Panc1 (cell line): Measurements from ENCODE around the gene MRPL43. TPM values are rescaled to one million over a fixed set of nuclear protein-coding genes. Genes with fewer than 3 reads are reported as not detected.

Experiments used
- ATAC-seq: fragments of 200-7000 bp; cut with Tn5 transposase; 2 replicates; pipeline ENCODE4 v1.9.1; 2020; ENCODE audit warnings: mild to moderate bottlenecking, moderate library complexity
- BruUV-seq: library from RNA; stranded (reverse); fragments of 400-500 nt; replicated peaks from 2 replicates; lab custom pipeline; 2021; lab: Mats Ljungman, UMichigan
- CTCF ChIA-PET: fragments of 300-600 bp; sonication (Branson Sonifier 250); formaldehyde crosslinking; loops from one replicate; lab custom pipeline; 2022; ENCODE audit warnings: antibody characterized with exemption; lab: Charles Lee
- POLR2A ChIA-PET: fragments of 300-600 bp; sonication (Branson Sonifier 250); formaldehyde crosslinking; loops from one replicate; lab custom pipeline; 2022; ENCODE audit warnings: antibody characterized with exemption; lab: Charles Lee
- DNase-seq: peaks from one replicate; pipeline ENCODE4 v3.0.0-alpha.2; 2010; ENCODE audit warnings: low read depth, low spot score
- H3K27ac ChIP-seq: 2 replicates; pipeline ENCODE4 v1.5.1; 2011; ENCODE audit warnings: mild to moderate bottlenecking, low read length, inconsistent platforms
- H3K27me3 ChIP-seq: fragments of 200-500 bp; sonication (Bioruptor generic); 2 replicates; pipeline ENCODE4 v1.6.0; 2014; ENCODE audit warnings: low read length, inconsistent platforms; ENCODE audit not compliant: control insufficient read depth, insufficient read depth
- H3K36me3 ChIP-seq: fragments of 200-500 bp; sonication (Bioruptor generic); 2 replicates; pipeline ENCODE4 v1.5.1; 2014; ENCODE audit warnings: inconsistent platforms, mild to moderate bottlenecking, low read length, moderate library complexity; ENCODE audit not compliant: control insufficient read depth, insufficient read depth
- H3K4me1 ChIP-seq: 2 replicates; pipeline ENCODE4 v1.5.1; 2011; ENCODE audit warnings: inconsistent platforms, mild to moderate bottlenecking, low read length, moderate library complexity; ENCODE audit not compliant: control insufficient read depth, insufficient read depth
- H3K4me3 ChIP-seq, 2 experiments: 2 replicates each; pipeline ENCODE4 v1.5.1; 2011 to 2012; ENCODE audit warnings: low read depth in 2 of 2, low read length in 2 of 2, mild to moderate bottlenecking in 2 of 2, inconsistent platforms in 1 of 2, moderate library complexity in 1 of 2
- H3K9me3 ChIP-seq: fragments of 200-500 bp; sonication (Bioruptor generic); 2 replicates; pipeline ENCODE4 v1.5.1; 2014; ENCODE audit warnings: low read depth, mild to moderate bottlenecking, inconsistent platforms, low read length, moderate library complexity; ENCODE audit not compliant: control insufficient read depth, insufficient read depth
- POLR2AphosphoS5 ChIP-seq: IDR thresholded peaks from 2 replicates; pipeline ENCODE4 v1.6.1; 2012; ENCODE audit warnings: mild to moderate bottlenecking, low read depth, low read length, moderate library complexity
- SIN3A ChIP-seq: IDR thresholded peaks from 2 replicates; pipeline ENCODE4 v1.6.1; 2012; ENCODE audit warnings: low read depth, mild to moderate bottlenecking, low read length, moderate library complexity, borderline replicate concordance; ENCODE audit not compliant: insufficient read depth
- TCF7L2 ChIP-seq: IDR thresholded peaks from 2 replicates; pipeline ENCODE4 v1.6.1; 2011; ENCODE audit warnings: mild to moderate bottlenecking, low read depth, low read length, inconsistent platforms
- in situ Hi-C: cut with HindIII; loops from 2 replicates; pipeline ENCODE4 v1.10.0; 2016; ENCODE audit warnings: low sequenced_read_pairs, low pct_unique_long_range_greater_than_20kb
- intact Hi-C: fragments of 100-400 bp; cut with micrococcal nuclease; formaldehyde crosslinking; loops from one replicate; pipeline ENCODE4 v1.10.0; 2022; ENCODE audit not compliant: unreplicated experiment
- microRNA-seq: library from miRNA; unstranded; fragments of <30 nt; microRNA quantifications from one replicate; pipeline ENCODE4 v1.1.0, GENCODE V29; 2020; ENCODE audit not compliant: unreplicated experiment
- total RNA-seq: library from RNA; stranded (reverse); gene quantifications from one replicate; pipeline ENCODE4 v1.2.1, GENCODE V29; 2021; ENCODE audit not compliant: unreplicated experiment
- TF ChIP-seq, protein P1 (sequence below), 2 experiments: IDR thresholded peaks; 2 replicates each; pipeline ENCODE4 v1.6.1; 2011 to 2012; ENCODE audit warnings: low read depth in 2 of 2, control low read depth in 1 of 2, low read length in 1 of 2, mild to moderate bottlenecking in 1 of 2, moderate library complexity in 1 of 2; ENCODE audit not compliant: insufficient read depth in 1 of 2
- TF ChIP-seq, protein P2 (sequence below): fragments of 450-650 bp; IDR thresholded peaks from 2 replicates; pipeline ENCODE4 v1.5.1; 2017; ENCODE audit warnings: mild to moderate bottlenecking

Gene MRPL43
- total RNA-seq, 1 experiment from 2014 or later: 108 TPM

DNA sequence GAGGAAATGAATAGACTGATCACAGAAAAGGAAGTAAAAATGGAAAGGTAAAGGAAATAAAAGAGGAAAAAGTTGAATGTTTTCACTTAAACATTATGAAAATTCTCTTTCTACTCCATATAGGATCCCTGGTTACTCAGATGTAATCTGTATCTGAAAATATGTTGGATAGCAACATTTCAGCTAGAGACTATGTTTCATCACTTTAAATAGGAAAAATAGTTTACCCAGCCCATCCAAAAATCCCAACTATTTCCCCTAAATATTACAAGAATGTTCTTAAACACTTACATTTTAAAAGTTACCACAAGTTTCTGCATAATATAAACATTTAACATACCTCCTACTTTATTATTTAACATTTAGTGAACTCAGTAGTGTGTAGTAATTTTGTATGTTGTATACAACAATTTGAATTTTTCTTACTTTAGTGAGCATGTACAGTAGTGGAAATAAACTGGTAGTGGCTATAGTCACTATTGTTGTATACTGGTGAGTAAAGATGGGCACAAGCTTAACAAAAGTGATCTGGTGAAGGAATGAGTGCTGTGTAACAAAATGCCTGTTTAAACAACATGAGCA lies 47.4 kb downstream of the MRPL43 start:
- no peaks in the 10 kb centered on the region for H3K9me3 ChIP-seq
- ATAC-seq (no peak), DNase-seq (no peak)
- TF ChIP-seq SIN3A (no peak), POLR2AphosphoS5 (no peak), TCF7L2 (no peak)
- TF ChIP-seq, protein P1, sequence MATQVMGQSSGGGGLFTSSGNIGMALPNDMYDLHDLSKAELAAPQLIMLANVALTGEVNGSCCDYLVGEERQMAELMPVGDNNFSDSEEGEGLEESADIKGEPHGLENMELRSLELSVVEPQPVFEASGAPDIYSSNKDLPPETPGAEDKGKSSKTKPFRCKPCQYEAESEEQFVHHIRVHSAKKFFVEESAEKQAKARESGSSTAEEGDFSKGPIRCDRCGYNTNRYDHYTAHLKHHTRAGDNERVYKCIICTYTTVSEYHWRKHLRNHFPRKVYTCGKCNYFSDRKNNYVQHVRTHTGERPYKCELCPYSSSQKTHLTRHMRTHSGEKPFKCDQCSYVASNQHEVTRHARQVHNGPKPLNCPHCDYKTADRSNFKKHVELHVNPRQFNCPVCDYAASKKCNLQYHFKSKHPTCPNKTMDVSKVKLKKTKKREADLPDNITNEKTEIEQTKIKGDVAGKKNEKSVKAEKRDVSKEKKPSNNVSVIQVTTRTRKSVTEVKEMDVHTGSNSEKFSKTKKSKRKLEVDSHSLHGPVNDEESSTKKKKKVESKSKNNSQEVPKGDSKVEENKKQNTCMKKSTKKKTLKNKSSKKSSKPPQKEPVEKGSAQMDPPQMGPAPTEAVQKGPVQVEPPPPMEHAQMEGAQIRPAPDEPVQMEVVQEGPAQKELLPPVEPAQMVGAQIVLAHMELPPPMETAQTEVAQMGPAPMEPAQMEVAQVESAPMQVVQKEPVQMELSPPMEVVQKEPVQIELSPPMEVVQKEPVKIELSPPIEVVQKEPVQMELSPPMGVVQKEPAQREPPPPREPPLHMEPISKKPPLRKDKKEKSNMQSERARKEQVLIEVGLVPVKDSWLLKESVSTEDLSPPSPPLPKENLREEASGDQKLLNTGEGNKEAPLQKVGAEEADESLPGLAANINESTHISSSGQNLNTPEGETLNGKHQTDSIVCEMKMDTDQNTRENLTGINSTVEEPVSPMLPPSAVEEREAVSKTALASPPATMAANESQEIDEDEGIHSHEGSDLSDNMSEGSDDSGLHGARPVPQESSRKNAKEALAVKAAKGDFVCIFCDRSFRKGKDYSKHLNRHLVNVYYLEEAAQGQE (IDR thresholded peaks at IDR 0.05; ENCODE audit: insufficient read depth in 1 of 2, low read depth in 2 of 2, low read length in 1 of 2): no peak
- TF ChIP-seq, protein P2, sequence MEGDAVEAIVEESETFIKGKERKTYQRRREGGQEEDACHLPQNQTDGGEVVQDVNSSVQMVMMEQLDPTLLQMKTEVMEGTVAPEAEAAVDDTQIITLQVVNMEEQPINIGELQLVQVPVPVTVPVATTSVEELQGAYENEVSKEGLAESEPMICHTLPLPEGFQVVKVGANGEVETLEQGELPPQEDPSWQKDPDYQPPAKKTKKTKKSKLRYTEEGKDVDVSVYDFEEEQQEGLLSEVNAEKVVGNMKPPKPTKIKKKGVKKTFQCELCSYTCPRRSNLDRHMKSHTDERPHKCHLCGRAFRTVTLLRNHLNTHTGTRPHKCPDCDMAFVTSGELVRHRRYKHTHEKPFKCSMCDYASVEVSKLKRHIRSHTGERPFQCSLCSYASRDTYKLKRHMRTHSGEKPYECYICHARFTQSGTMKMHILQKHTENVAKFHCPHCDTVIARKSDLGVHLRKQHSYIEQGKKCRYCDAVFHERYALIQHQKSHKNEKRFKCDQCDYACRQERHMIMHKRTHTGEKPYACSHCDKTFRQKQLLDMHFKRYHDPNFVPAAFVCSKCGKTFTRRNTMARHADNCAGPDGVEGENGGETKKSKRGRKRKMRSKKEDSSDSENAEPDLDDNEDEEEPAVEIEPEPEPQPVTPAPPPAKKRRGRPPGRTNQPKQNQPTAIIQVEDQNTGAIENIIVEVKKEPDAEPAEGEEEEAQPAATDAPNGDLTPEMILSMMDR: no peak
- POLR2A ChIA-PET: interaction anchor here (0.6 kb wide), 1 partner anchor 21 kb away, joined by 4 read pairs; no protein-coding TSS in a partner anchor
- in situ Hi-C loops (no loop called here), intact Hi-C loops (no loop called here)
- CTCF ChIA-PET: no interaction called here
- peaks cover 42% of the 10 kb centered on the region for H3K36me3 ChIP-seq
- no peaks in the 10 kb centered on the region for H3K27me3 ChIP-seq
- H3K4me3 ChIP-seq: no peak overlapping the region
- H3K27ac ChIP-seq: no peak overlapping the region
- TSS peak; percentile 54 for BruUV-seq
- H3K4me1 ChIP-seq: no peaks in the 10 kb centered on the region

Small RNA genes within 50 kb of the gene (microRNA-seq; reads per million reads assigned to microRNA genes)
- gene MIR608: not detected

Other genes starting within 250 kb of the MRPL43 start
- 72.3 TPM for gene PAX2, start 241.9 kb downstream of the MRPL43 start, total RNA-seq
- gene SLF2, start 74.5 kb downstream of the MRPL43 start, total RNA-seq: 38.8 TPM
- 4.7 TPM for gene SEMA4G, start 18.0 kb downstream of the MRPL43 start, total RNA-seq
- gene TWNK, start within 50 bp of the MRPL43 start, total RNA-seq: 30.5 TPM
- gene LZTS2, start 12.3 kb upstream of the MRPL43 start, total RNA-seq: 65.5 TPM
- gene PDZD7, start 43.6 kb upstream of the MRPL43 start, total RNA-seq: 1.8 TPM
- 15.3 TPM for gene SFXN3, start 43.7 kb upstream of the MRPL43 start, total RNA-seq
- gene KAZALD1, start 74.5 kb upstream of the MRPL43 start, total RNA-seq: 21.2 TPM
- 0.13 TPM for gene TLX1, start 143.8 kb upstream of the MRPL43 start, total RNA-seq
- 0.15 TPM for gene LBX1, start 242.0 kb upstream of the MRPL43 start, total RNA-seq